IMR-90 (cell line): ENCODE results near the gene SGCA. TPM values are rescaled to one million over a fixed set of nuclear protein-coding genes. Genes with fewer than 3 reads are reported as not detected.

Experiments used
- ATAC-seq: fragments of 200-7000 bp; cut with Tn5 transposase; 2 replicates; pipeline ENCODE4 v1.9.1; 2020; ENCODE audit warnings: low read depth, mild to moderate bottlenecking, moderate library complexity
- BruUV-seq: library from RNA; stranded (reverse); fragments of 400-500 nt; replicated peaks from 2 replicates; lab custom pipeline; 2021; lab: Mats Ljungman, UMichigan
- CTCF ChIA-PET: fragments of 300-600 bp; formaldehyde crosslinking; extraction: SDS; loops from one replicate; lab custom pipeline; 2021; ENCODE audit warnings: antibody characterized with exemption; lab: Yijun Ruan, JAX
- POLR2A ChIA-PET: fragments of 300-600 bp; sonication (Branson Sonifier 250); formaldehyde crosslinking; loops from one replicate; lab custom pipeline; 2022; ENCODE audit warnings: antibody characterized with exemption; ENCODE audit not compliant: unreplicated experiment; lab: Charles Lee
- DNase-seq: peaks from one replicate; pipeline ENCODE4 v3.0.0; 2013
- H2AFZ ChIP-seq: replicated peaks from 2 replicates; pipeline ENCODE3; 2013; ENCODE audit warnings: low read length, mild to moderate bottlenecking; ENCODE audit not compliant: poor library complexity
- H2AK5ac ChIP-seq: 2 replicates; pipeline ENCODE4 v1.6.1; 2013; ENCODE audit warnings: low read depth, low read length, inconsistent platforms
- H2AK9ac ChIP-seq: replicated peaks from 2 replicates; pipeline ENCODE3; 2013; ENCODE audit warnings: mild to moderate bottlenecking, low read depth, low read length, moderate library complexity; ENCODE audit not compliant: poor library complexity
- H2BK120ac ChIP-seq: 2 replicates; pipeline ENCODE4 v1.6.1; 2013; ENCODE audit warnings: low read depth, low read length, inconsistent platforms
- H2BK15ac ChIP-seq: 3 replicates; pipeline ENCODE4 v1.6.1; 2013; ENCODE audit warnings: low read depth, low read length, inconsistent platforms
- H2BK20ac ChIP-seq: 2 replicates; pipeline ENCODE4 v1.6.1; 2013; ENCODE audit warnings: low read depth, mild to moderate bottlenecking, inconsistent platforms, low read length, moderate library complexity
- H2BK5ac ChIP-seq: 2 replicates; pipeline ENCODE4 v1.6.1; 2013; ENCODE audit warnings: mild to moderate bottlenecking, low read depth, low read length, inconsistent platforms; ENCODE audit not compliant: poor library complexity, severe bottlenecking
- H3K14ac ChIP-seq: replicated peaks from 2 replicates; pipeline ENCODE4 v1.6.1; 2013; ENCODE audit warnings: low read depth, low read length, inconsistent platforms
- H3K18ac ChIP-seq: 2 replicates; pipeline ENCODE4 v1.6.1; 2013; ENCODE audit warnings: low read depth, low read length, control low read depth
- H3K23ac ChIP-seq: 2 replicates; pipeline ENCODE4 v1.6.1; 2013; ENCODE audit warnings: low read depth, low read length, inconsistent platforms
- H3K27ac ChIP-seq: 2 replicates; pipeline ENCODE4 v1.5.1; 2013; ENCODE audit warnings: mild to moderate bottlenecking, control low read depth, low read length; ENCODE audit not compliant: insufficient read depth
- H3K27me3 ChIP-seq: 2 replicates; pipeline ENCODE4 v1.6.1; 2013; ENCODE audit warnings: low read length; ENCODE audit not compliant: control insufficient read depth, insufficient read depth
- H3K36me3 ChIP-seq: 2 replicates; pipeline ENCODE4 v1.6.1; 2013; ENCODE audit warnings: low read length, mixed read lengths; ENCODE audit not compliant: control insufficient read depth, insufficient read depth
- H3K4ac ChIP-seq: 2 replicates; pipeline ENCODE4 v1.6.1; 2013; ENCODE audit warnings: low read depth, low read length, inconsistent platforms
- H3K4me1 ChIP-seq: 2 replicates; pipeline ENCODE4 v1.6.1; 2013; ENCODE audit warnings: low read length, mixed read lengths; ENCODE audit not compliant: control insufficient read depth, insufficient read depth
- H3K4me2 ChIP-seq: 2 replicates; pipeline ENCODE4 v1.6.1; 2013; ENCODE audit warnings: low read depth, mild to moderate bottlenecking, control low read depth, low read length, moderate library complexity
- H3K4me3 ChIP-seq: 2 replicates; pipeline ENCODE4 v1.5.1; 2013; ENCODE audit warnings: low read depth, mild to moderate bottlenecking, control low read depth, low read length, moderate library complexity; ENCODE audit not compliant: insufficient read depth
- H3K56ac ChIP-seq: 2 replicates; pipeline ENCODE4 v1.6.1; 2013; ENCODE audit warnings: low read length, inconsistent platforms; ENCODE audit not compliant: insufficient read depth; ENCODE audit errors: extremely low read depth
- H3K79me1 ChIP-seq, 2 experiments: 2 replicates each; pipeline ENCODE4 v1.6.1; 2013; ENCODE audit warnings: low read length in 2 of 2, inconsistent platforms in 1 of 2, low read depth in 1 of 2
- H3K9ac ChIP-seq: 2 replicates; pipeline ENCODE4 v1.6.1; 2013; ENCODE audit warnings: low read depth, low read length, control low read depth
- H3K9me1 ChIP-seq: 2 replicates; pipeline ENCODE4 v1.6.1; 2013; ENCODE audit warnings: low read length, inconsistent platforms; ENCODE audit not compliant: insufficient read depth
- H3K9me3 ChIP-seq: 2 replicates; pipeline ENCODE4 v1.6.1; 2013; ENCODE audit warnings: low read length; ENCODE audit not compliant: control insufficient read depth, insufficient read depth
- H4K20me1 ChIP-seq: 2 replicates; pipeline ENCODE4 v1.6.1; 2013; ENCODE audit warnings: low read length, inconsistent platforms; ENCODE audit not compliant: insufficient read depth
- H4K5ac ChIP-seq: 2 replicates; pipeline ENCODE4 v1.6.1; 2013; ENCODE audit warnings: mild to moderate bottlenecking, low read depth, low read length, control low read depth
- H4K8ac ChIP-seq, 2 experiments: 2 replicates each; pipeline ENCODE4 v1.6.1; 2013; ENCODE audit warnings: low read depth in 2 of 2, low read length in 2 of 2, control low read depth in 1 of 2, inconsistent platforms in 1 of 2
- H4K91ac ChIP-seq: 2 replicates; pipeline ENCODE4 v1.6.1; 2013; ENCODE audit warnings: low read depth, low read length, inconsistent platforms; ENCODE audit not compliant: insufficient read depth
- CHD1 ChIP-seq: IDR thresholded peaks from 2 replicates; pipeline ENCODE4 v1.6.1; 2012; ENCODE audit warnings: low read depth, low read length, improper control_type of control experiment
- MXI1 ChIP-seq: IDR thresholded peaks from 2 replicates; pipeline ENCODE4 v1.6.1; 2012; ENCODE audit warnings: low read depth, mild to moderate bottlenecking, low read length, moderate library complexity, borderline replicate concordance
- NFE2L2 ChIP-seq: fragments of 150-350 bp; IDR thresholded peaks from 2 replicates; pipeline ENCODE4 v1.6.1; 2016; ENCODE audit warnings: low read depth, mild to moderate bottlenecking, low read length
- WGBS, 2 experiments: methylation state at CpG; one replicate each; pipeline versions ENCODE4 v1.1.5 to v1.1.7; 2013; ENCODE audit warnings: missing lambda C conversion rate in 2 of 2; ENCODE audit not compliant: insufficient read length in 1 of 2; ENCODE audit errors: extremely low coverage in 2 of 2; 5-methylcytosine and 5-hydroxymethylcytosine counted together
- dilution Hi-C: fragments of 300-500 bp; cut with HindIII; formaldehyde crosslinking; loops from one replicate; pipeline ENCODE4 v1.14.3; 2018; ENCODE audit warnings: low sequenced_read_pairs; ENCODE audit not compliant: unreplicated experiment
- in situ Hi-C: fragments of 300-500 bp; cut with MboI; formaldehyde crosslinking; loops from 3 replicates; pipeline ENCODE4 v1.14.3; 2019; ENCODE audit warnings: low sequenced_read_pairs, inconsistent platforms, mixed read lengths
- intact Hi-C: fragments of 100-400 bp; cut with micrococcal nuclease; formaldehyde crosslinking; loops from 2 replicates; pipeline ENCODE4 v1.10.0; 2022
- polyA plus RNA-seq, 3 experiments: library from polyadenylated mRNA; depleted of rRNA; stranded (reverse); fragments of >200 nt; gene quantifications; 2 replicates each; pipeline ENCODE4 v1.2.3, GENCODE V29; 2012; ENCODE audit warnings: low replicate concordance in 1 of 3
- total RNA-seq: library from RNA; depleted of rRNA; stranded (reverse); fragments of >200 nt; gene quantifications from 2 replicates; pipeline ENCODE4 v1.2.3, GENCODE V29; 2012

Gene SGCA
- total and polyA plus RNA-seq, 2 of the 4 experiments (the other 2 are of a cell fraction) = 0.19 TPM; not detected in 1

DNA sequence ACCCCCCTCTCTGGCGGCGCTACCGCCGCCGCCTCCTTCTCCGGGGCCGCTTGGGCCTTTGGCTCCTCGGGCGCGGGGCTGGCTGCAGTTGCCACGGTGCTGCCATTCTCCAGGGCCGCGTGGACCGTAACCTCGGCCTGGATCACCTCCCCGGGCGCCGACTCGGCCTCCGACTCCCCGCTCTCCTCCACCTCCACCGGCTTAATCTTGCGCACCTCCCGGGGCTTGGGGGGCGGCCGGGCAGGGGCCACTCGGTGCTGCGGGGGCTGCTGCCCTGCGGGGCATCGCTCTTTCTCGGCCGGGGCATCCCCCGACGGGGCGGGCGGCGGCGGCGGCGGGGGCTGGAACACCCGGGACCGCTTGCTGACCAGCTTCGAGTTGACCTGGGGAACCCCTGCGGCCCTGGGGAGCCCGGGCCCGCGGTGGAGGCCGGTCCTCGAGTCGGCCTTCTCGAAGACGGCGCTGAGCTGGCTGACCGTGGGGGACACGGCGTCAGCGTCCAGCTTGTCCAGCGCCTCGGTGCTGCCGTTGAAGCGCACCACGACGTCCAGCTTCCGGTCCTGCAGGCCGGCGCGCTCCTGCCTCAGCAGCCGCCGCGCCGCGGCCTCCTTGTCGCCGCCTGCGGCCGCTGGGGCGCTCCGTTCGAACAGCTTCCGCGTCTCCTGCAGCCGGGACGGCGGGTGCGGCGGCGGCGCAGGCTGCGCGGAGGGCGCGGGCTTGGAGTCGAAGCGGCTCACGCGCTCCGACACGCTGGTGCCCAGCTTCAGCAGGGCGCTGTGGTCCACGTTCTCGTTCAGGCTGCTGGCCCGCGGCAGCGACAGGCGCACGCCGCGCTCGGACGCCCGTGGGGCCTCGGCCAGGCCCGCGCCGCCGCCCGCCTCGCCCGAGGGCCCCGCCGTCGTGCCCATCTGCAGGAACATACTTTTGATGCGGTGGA is 16.1 kb upstream of the SGCA start:
- Histone ChIP-seq H3K4me2 (peak overlapping the region; percentile 89), H3K18ac (no peak overlapping the region; the same call in 1 of the 2 replicates), H3K9me3 (no peaks in the 10 kb centered on the region), H3K27ac (peak overlapping the region; percentile 88), H3K56ac (peak overlapping the region; percentile 69; the same call in 1 of the 2 replicates), H4K20me1 (peaks cover 45% of the 10 kb centered on the region), H4K91ac (peak overlapping the region; percentile 70), H4K8ac (peak overlapping the region in 1 of 2 experiments; percentile 57; a peak in 1 of 4 replicates), H3K4ac (peak overlapping the region; percentile 92), H2BK120ac (0 out of 2 replicates have a peak overlapping the region, but pooled peaks have one; percentile 66), H2BK15ac (no peak overlapping the region), H2BK20ac (no peak overlapping the region), H3K4me3 (peak overlapping the region; percentile 86), H3K23ac (peak overlapping the region; percentile 76), H3K36me3 (peaks cover 7% of the 10 kb centered on the region), H3K27me3 (no peaks in the 10 kb centered on the region), H3K4me1 (peaks cover 27% of the 10 kb centered on the region), H2AK5ac (peak overlapping the region; percentile 94), H2AK9ac (peak overlapping the region; percentile 96), H2BK5ac (peak overlapping the region; percentile 81), H3K14ac (peak overlapping the region; percentile 90), H4K5ac (0 out of 2 replicates have a peak overlapping the region, but pooled peaks have one; percentile 45), H3K9me1 (peaks cover 4% of the 10 kb centered on the region; the same call in 1 of the 2 replicates), H3K79me1 (peaks cover 7 to 64% of the 10 kb centered on the region in 2 experiments; a peak in 3 of 4 replicates), H3K9ac (peak overlapping the region; percentile 92), H2AFZ (peak overlapping the region; percentile 84)
- BruUV-seq = no TSS peak
- ChIA-PET POLR2A (no interaction called here), CTCF (interaction anchor here (0.8 to 1.6 kb wide), 2 partner anchors 11 to 12 kb away, joined by 3 to 5 read pairs; no protein-coding TSS in a partner anchor)
- in situ Hi-C loops = no loop called here
- TF ChIP-seq CHD1 (no peak), NFE2L2 (no peak), MXI1 (peak; percentile 61; the same call in 1 of the 2 replicates)
- ATAC-seq (no peak), DNase-seq (peak; percentile 48)
- intact Hi-C loops = loop anchor here (2.0 kb wide), 1 partner anchor 55 kb away; the partner anchor contains the start of gene PDK2
- dilution Hi-C loops = no loop called here
- WGBS, 2 experiments = 0% methylated on average over 55 of the region's 123 CpGs; no CpG with 5 or more reads in 1 of the 2 experiments
